GM12878 (cell line): Measurements from ENCODE around the gene CPEB1. TPM values are rescaled to one million over a fixed set of nuclear protein-coding genes. Genes with fewer than 3 reads are reported as not detected.
A peak's percentile ranks its signal among the peaks of the same experiment; 100 is the strongest.

Experiments used
- ATAC-seq: fragments of 200-7000 bp; cut with Tn5 transposase; 3 replicates; pipeline ENCODE4 v1.9.1; 2020; ENCODE audit warnings: mild to moderate bottlenecking, moderate library complexity
- BruUV-seq: library from RNA; stranded (reverse); fragments of 400-500 nt; replicated peaks from 2 replicates; lab custom pipeline; 2021; lab: Mats Ljungman, UMichigan
- CTCF ChIA-PET: fragments of 300-600 bp; sonication (Branson Sonifier 250); formaldehyde crosslinking; extraction: SDS; loops from one replicate; lab custom pipeline; 2021; ENCODE audit warnings: inconsistent platforms; lab: Yijun Ruan, JAX
- POLR2A ChIA-PET: fragments of 350-600 bp; formaldehyde crosslinking; extraction: SDS; loops from one replicate; lab custom pipeline; 2021; ENCODE audit warnings: inconsistent platforms; lab: Charles Lee
- RAD21 ChIA-PET: fragments of 300-600 bp; sonication (Branson Sonifier 250); formaldehyde crosslinking; loops from one replicate; lab custom pipeline; 2023; ENCODE audit warnings: antibody characterized with exemption; ENCODE audit not compliant: unreplicated experiment; lab: Charles Lee
- SMC1A ChIA-PET: fragments of 300-600 bp; sonication (Branson Sonifier 250); formaldehyde crosslinking; loops from one replicate; lab custom pipeline; 2023; ENCODE audit not compliant: unreplicated experiment, uncharacterized antibody; lab: Charles Lee
- DNase-seq: peaks from one replicate; pipeline ENCODE4 v3.0.0-alpha.2; 2011; ENCODE audit warnings: low read depth, low spot score
- FAIRE-seq: peaks from 3 replicates; lab custom pipeline; 2011; peaks lifted over from hg19 to GRCh38; lab: Jason Lieb, UNC
- H2AFZ ChIP-seq: 2 replicates; pipeline ENCODE4 v1.6.0; 2011; ENCODE audit warnings: low read depth, low read length, control low read depth; ENCODE audit not compliant: control insufficient read depth
- H3K27ac ChIP-seq: 2 replicates; pipeline ENCODE4 v1.5.1; 2011; ENCODE audit warnings: control low read depth; ENCODE audit not compliant: control insufficient read depth, insufficient read depth
- H3K27me3 ChIP-seq, 2 experiments: replicated peaks in 1 of 2; 2 replicates each; pipeline versions ENCODE4 v1.6.0 to v1.6.1; 2011; ENCODE audit warnings: low read length in 1 of 2; ENCODE audit not compliant: control insufficient read depth in 2 of 2, insufficient read depth in 2 of 2
- H3K36me3 ChIP-seq, 2 experiments: 2 replicates each; pipeline ENCODE4 v1.5.1; 2011; ENCODE audit warnings: low read length in 1 of 2; ENCODE audit not compliant: control insufficient read depth in 2 of 2, insufficient read depth in 2 of 2
- H3K4me1 ChIP-seq: 2 replicates; pipeline ENCODE4 v1.6.1; 2011; ENCODE audit warnings: mild to moderate bottlenecking, low read length, moderate library complexity, mixed read lengths; ENCODE audit not compliant: control insufficient read depth, insufficient read depth
- H3K4me2 ChIP-seq: 2 replicates; pipeline ENCODE4 v1.6.0; 2011; ENCODE audit warnings: control low read depth; ENCODE audit not compliant: control insufficient read depth, insufficient read depth
- H3K4me3 ChIP-seq: fragments of 200-600 bp; sonication (generic); 2 replicates; pipeline ENCODE4 v1.5.1; 2016
- H3K79me2 ChIP-seq: 2 replicates; pipeline ENCODE4 v1.6.0; 2011; ENCODE audit warnings: low read length; ENCODE audit not compliant: control insufficient read depth, insufficient read depth
- H3K9ac ChIP-seq: 2 replicates; pipeline ENCODE4 v1.8.0; 2011; ENCODE audit warnings: low read length, control low read depth, mixed read lengths; ENCODE audit not compliant: control insufficient read depth, insufficient read depth
- H3K9me3 ChIP-seq: replicated peaks from 3 replicates; pipeline ENCODE4 v1.5.1; 2011; ENCODE audit warnings: mild to moderate bottlenecking, low read length; ENCODE audit not compliant: control insufficient read depth, insufficient read depth
- H4K20me1 ChIP-seq: 2 replicates; pipeline ENCODE4 v1.6.0; 2011; ENCODE audit not compliant: control insufficient read depth, insufficient read depth
- HSF1 ChIP-seq: fragments of 150-350 bp; IDR thresholded peaks from 2 replicates; pipeline ENCODE4 v1.6.1; 2014; ENCODE audit warnings: mild to moderate bottlenecking, low read depth, low read length
- RAD21 ChIP-seq: IDR thresholded peaks from 2 replicates; pipeline ENCODE4 v1.6.1; 2011; ENCODE audit warnings: mild to moderate bottlenecking, low read depth, low read length, moderate library complexity; ENCODE audit not compliant: insufficient read depth
- WGBS: methylation state at CpG from one replicate; pipeline ENCODE4 v1.1.6; 2016; ENCODE audit warnings: low lambda C conversion rate; ENCODE audit not compliant: insufficient replicate concordance, insufficient coverage; ENCODE audit errors: missing lambda C conversion rate; 5-methylcytosine and 5-hydroxymethylcytosine counted together
- in situ Hi-C: fragments of 300-500 bp; cut with MboI; formaldehyde crosslinking; loops from 9 replicates; pipeline ENCODE4 v1.14.3; 2018; ENCODE audit warnings: mixed read lengths
- intact Hi-C: fragments of 100-400 bp; cut with micrococcal nuclease; formaldehyde crosslinking; loops from one replicate; pipeline ENCODE4 v1.14.2; 2022; ENCODE audit not compliant: unreplicated experiment
- polyA plus RNA-seq, 11 experiments: library from polyadenylated mRNA; depleted of rRNA in 4 of 11; unstranded in 6 of 11; stranded (reverse) in 5 of 11; fragments of >200 nt; fragmentation: Nextera tagmentation in 4 of 11; fragmentation: Illumina TruSeq in 1 of 11; extraction: Ambion mirVana in 4 of 11; extraction: Trizol in 1 of 11; gene quantifications; 1 replicate in 1 of 11; 2 replicates in 10 of 11; pipeline versions ENCODE4 v1.2.1 to v1.2.3, GENCODE V29; 2011 to 2016; ENCODE audit warnings: inconsistent platforms in 2 of 11, missing spikeins in 2 of 11, low read depth in 1 of 11
- total RNA-seq, 4 experiments: library from RNA; depleted of rRNA in 3 of 4; stranded (reverse); fragments of >200 nt in 3 of 4; fragmentation: Illumina TruSeq in 1 of 4; extraction: Trizol in 1 of 4; gene quantifications; 2 replicates each; pipeline versions ENCODE4 v1.2.1 to v1.2.3, GENCODE V29; 2013 to 2021
- TF ChIP-seq, protein P1 (sequence below), 3 experiments: IDR thresholded peaks in 2 of 3; conservative IDR thresholded peaks in 1 of 3; 2 replicates each; pipeline ENCODE4 v1.5.1; 2011; ENCODE audit warnings: low read depth in 3 of 3, low read length in 3 of 3, mild to moderate bottlenecking in 3 of 3, control low read depth in 2 of 3, moderate library complexity in 2 of 3, inconsistent platforms in 1 of 3, mixed read lengths in 1 of 3; ENCODE audit not compliant: control insufficient read depth in 2 of 3, insufficient read depth in 1 of 3; ENCODE audit errors: extremely low read depth in 1 of 3

CPEB1 gene
- total and polyA plus RNA-seq, 10 of the 15 experiments (the other 5 are each of a cell fraction or from before 2014, with no cell fraction given) = 0.05 to 1.1 (median 0.46) TPM

- no peak for FAIRE-seq
- no peak overlapping the region for H2AFZ ChIP-seq
- no peaks in the 10 kb centered on the region for H4K20me1 ChIP-seq
- SMC1A ChIA-PET = no interaction called here
- RAD21 ChIA-PET = no interaction called here
- H3K36me3 ChIP-seq = no peaks in the 10 kb centered on the region
- H3K4me1 ChIP-seq = no peaks in the 10 kb centered on the region
- no peak overlapping the region for H3K27ac ChIP-seq
- TF ChIP-seq, protein P1, sequence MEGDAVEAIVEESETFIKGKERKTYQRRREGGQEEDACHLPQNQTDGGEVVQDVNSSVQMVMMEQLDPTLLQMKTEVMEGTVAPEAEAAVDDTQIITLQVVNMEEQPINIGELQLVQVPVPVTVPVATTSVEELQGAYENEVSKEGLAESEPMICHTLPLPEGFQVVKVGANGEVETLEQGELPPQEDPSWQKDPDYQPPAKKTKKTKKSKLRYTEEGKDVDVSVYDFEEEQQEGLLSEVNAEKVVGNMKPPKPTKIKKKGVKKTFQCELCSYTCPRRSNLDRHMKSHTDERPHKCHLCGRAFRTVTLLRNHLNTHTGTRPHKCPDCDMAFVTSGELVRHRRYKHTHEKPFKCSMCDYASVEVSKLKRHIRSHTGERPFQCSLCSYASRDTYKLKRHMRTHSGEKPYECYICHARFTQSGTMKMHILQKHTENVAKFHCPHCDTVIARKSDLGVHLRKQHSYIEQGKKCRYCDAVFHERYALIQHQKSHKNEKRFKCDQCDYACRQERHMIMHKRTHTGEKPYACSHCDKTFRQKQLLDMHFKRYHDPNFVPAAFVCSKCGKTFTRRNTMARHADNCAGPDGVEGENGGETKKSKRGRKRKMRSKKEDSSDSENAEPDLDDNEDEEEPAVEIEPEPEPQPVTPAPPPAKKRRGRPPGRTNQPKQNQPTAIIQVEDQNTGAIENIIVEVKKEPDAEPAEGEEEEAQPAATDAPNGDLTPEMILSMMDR (IDR thresholded peaks at IDR 0.05 in 2 of 3, conservative IDR thresholded peaks at IDR 0.05 in 1 of 3; ENCODE audit: control insufficient read depth in 2 of 3, extremely low read depth in 1 of 3, insufficient read depth in 1 of 3, low read depth in 3 of 3, low read length in 3 of 3) = peak in 1 of 3 experiments; percentile 14; a peak in 2 of 6 replicates
- TF ChIP-seq HSF1 = no peak
- TF ChIP-seq RAD21 = 0 out of 2 replicates have a peak, but pooled peaks have one; percentile 23
- H3K4me2 ChIP-seq = no peak overlapping the region
- no peak for DNase-seq
- H3K9ac ChIP-seq = no peak overlapping the region
- intact Hi-C loops = no loop called here
- CTCF ChIA-PET = interaction anchor here (0.5 to 1.7 kb wide), 4 partner anchors 23 to 522 kb away, joined by 3 to 6 read pairs (median 5); no protein-coding TSS in a partner anchor
- WGBS = 55% methylated on average over 3 of the region's 3 CpGs
- no TSS peak for BruUV-seq
- no peaks in the 10 kb centered on the region for H3K9me3 ChIP-seq
- no peak overlapping the region for H3K4me3 ChIP-seq
- no peaks in the 10 kb centered on the region; a peak in 1 of 4 replicates for H3K27me3 ChIP-seq
- in situ Hi-C loops = no loop called here
- H3K79me2 ChIP-seq = no peaks in the 10 kb centered on the region
- no peak for ATAC-seq
- POLR2A ChIA-PET = interaction anchor here (0.7 kb wide), 1 partner anchor 9 kb away, joined by 4 read pairs; no protein-coding TSS in a partner anchor
Measured at GRCh38 chr15:82585072-82585471, 62.1 kb downstream of the CPEB1 start.
